ENCODE measurements around the gene TSN.

The TSN gene

DNA sequence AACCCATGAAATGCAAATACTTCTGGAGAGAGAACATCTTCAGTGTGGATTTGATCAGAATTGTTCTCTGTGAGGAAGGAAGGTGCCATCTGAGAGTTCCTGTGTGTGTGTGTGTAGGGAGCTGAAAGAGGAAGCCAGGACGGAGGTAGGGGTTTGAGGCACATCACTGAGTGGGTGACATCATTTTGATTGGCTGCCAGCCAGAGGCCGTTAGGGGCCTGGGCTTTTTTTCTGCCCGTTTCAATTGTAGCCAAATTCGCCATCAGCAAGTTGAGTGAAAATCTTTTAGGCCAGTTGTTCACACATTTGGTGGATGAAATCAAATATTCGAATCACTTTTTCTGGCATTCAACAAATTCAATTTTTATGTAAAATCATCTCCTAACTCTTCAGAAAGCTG lies 48.9 kb downstream of the TSN start (continued):
- no peak for TF ChIP-seq ZNF544 (tag by site-specific recombination; IDR thresholded peaks at IDR 0.05)
- no peak for TF ChIP-seq ZNF560 (tag by site-specific recombination; IDR thresholded peaks at IDR 0.05; ENCODE audit: borderline replicate concordance)
- TF ChIP-seq ZNF366 (tag by site-specific recombination; conservative IDR thresholded peaks at IDR 0.05) = no peak; the same call in 1 of the 2 replicates
- TF ChIP-seq ZNF335 (tag by site-specific recombination; conservative IDR thresholded peaks at IDR 0.05) = peak; percentile 70
- no peak for TF ChIP-seq ZNF23 (tag by site-specific recombination; IDR thresholded peaks at IDR 0.05; ENCODE audit: borderline replicate concordance)
- TF ChIP-seq, protein P1, sequence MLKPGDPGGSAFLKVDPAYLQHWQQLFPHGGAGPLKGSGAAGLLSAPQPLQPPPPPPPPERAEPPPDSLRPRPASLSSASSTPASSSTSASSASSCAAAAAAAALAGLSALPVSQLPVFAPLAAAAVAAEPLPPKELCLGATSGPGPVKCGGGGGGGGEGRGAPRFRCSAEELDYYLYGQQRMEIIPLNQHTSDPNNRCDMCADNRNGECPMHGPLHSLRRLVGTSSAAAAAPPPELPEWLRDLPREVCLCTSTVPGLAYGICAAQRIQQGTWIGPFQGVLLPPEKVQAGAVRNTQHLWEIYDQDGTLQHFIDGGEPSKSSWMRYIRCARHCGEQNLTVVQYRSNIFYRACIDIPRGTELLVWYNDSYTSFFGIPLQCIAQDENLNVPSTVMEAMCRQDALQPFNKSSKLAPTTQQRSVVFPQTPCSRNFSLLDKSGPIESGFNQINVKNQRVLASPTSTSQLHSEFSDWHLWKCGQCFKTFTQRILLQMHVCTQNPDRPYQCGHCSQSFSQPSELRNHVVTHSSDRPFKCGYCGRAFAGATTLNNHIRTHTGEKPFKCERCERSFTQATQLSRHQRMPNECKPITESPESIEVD (tag by site-specific recombination; IDR thresholded peaks at IDR 0.05) = 0 out of 2 replicates have a peak, but pooled peaks have one; percentile 22
- TF ChIP-seq, protein P2, sequence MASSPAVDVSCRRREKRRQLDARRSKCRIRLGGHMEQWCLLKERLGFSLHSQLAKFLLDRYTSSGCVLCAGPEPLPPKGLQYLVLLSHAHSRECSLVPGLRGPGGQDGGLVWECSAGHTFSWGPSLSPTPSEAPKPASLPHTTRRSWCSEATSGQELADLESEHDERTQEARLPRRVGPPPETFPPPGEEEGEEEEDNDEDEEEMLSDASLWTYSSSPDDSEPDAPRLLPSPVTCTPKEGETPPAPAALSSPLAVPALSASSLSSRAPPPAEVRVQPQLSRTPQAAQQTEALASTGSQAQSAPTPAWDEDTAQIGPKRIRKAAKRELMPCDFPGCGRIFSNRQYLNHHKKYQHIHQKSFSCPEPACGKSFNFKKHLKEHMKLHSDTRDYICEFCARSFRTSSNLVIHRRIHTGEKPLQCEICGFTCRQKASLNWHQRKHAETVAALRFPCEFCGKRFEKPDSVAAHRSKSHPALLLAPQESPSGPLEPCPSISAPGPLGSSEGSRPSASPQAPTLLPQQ (tag by site-specific recombination; IDR thresholded peaks at IDR 0.05) = no peak
- TF ChIP-seq ZNF610 (tag by site-specific recombination; IDR thresholded peaks at IDR 0.05; ENCODE audit: borderline replicate concordance) = no peak
- TF ChIP-seq SP7 (tag by site-specific recombination; IDR thresholded peaks at IDR 0.05) = 0 out of 2 replicates have a peak, but pooled peaks have one; percentile 46
- TF ChIP-seq ZNF626 (tag by site-specific recombination; IDR thresholded peaks at IDR 0.05) = no peak
- no peak for TF ChIP-seq ZFP37 (tag by site-specific recombination; IDR thresholded peaks at IDR 0.05)
- TF ChIP-seq ZNF530 (tag by site-specific recombination; IDR thresholded peaks at IDR 0.05; ENCODE audit: low read depth) = no peak
- no peak for TF ChIP-seq ZNF266 (tag by site-specific recombination; IDR thresholded peaks at IDR 0.05; ENCODE audit: low read depth)
- TF ChIP-seq, protein P3, sequence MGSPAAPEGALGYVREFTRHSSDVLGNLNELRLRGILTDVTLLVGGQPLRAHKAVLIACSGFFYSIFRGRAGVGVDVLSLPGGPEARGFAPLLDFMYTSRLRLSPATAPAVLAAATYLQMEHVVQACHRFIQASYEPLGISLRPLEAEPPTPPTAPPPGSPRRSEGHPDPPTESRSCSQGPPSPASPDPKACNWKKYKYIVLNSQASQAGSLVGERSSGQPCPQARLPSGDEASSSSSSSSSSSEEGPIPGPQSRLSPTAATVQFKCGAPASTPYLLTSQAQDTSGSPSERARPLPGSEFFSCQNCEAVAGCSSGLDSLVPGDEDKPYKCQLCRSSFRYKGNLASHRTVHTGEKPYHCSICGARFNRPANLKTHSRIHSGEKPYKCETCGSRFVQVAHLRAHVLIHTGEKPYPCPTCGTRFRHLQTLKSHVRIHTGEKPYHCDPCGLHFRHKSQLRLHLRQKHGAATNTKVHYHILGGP (tag by site-specific recombination; IDR thresholded peaks at IDR 0.05) = no peak
- TF ChIP-seq ZNF529 (tag by site-specific recombination; IDR thresholded peaks at IDR 0.05; ENCODE audit: insufficient replicate concordance) = no peak
- no peak for TF ChIP-seq HOXA7 (CRISPR knock-in tag; IDR thresholded peaks at IDR 0.05; ENCODE audit: borderline replicate concordance)
- no peak for TF ChIP-seq GLIS2 (tag by site-specific recombination; IDR thresholded peaks at IDR 0.05)
- no peak for TF ChIP-seq ZBTB17 (tag by site-specific recombination; IDR thresholded peaks at IDR 0.05)
- TF ChIP-seq GLI4 (tag by site-specific recombination; IDR thresholded peaks at IDR 0.05) = no peak
- TF ChIP-seq, protein P4, sequence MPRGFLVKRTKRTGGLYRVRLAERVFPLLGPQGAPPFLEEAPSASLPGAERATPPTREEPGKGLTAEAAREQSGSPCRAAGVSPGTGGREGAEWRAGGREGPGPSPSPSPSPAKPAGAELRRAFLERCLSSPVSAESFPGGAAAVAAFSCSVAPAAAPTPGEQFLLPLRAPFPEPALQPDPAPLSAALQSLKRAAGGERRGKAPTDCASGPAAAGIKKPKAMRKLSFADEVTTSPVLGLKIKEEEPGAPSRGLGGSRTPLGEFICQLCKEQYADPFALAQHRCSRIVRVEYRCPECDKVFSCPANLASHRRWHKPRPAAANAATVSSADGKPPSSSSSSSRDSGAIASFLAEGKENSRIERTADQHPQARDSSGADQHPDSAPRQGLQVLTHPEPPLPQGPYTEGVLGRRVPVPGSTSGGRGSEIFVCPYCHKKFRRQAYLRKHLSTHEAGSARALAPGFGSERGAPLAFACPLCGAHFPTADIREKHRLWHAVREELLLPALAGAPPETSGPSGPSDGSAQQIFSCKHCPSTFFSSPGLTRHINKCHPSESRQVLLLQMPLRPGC (tag by site-specific recombination; IDR thresholded peaks at IDR 0.05) = no peak
- TF ChIP-seq ZBTB48 (tag by site-specific recombination; IDR thresholded peaks at IDR 0.05) = peak; percentile 84
- TF ChIP-seq, protein P5, sequence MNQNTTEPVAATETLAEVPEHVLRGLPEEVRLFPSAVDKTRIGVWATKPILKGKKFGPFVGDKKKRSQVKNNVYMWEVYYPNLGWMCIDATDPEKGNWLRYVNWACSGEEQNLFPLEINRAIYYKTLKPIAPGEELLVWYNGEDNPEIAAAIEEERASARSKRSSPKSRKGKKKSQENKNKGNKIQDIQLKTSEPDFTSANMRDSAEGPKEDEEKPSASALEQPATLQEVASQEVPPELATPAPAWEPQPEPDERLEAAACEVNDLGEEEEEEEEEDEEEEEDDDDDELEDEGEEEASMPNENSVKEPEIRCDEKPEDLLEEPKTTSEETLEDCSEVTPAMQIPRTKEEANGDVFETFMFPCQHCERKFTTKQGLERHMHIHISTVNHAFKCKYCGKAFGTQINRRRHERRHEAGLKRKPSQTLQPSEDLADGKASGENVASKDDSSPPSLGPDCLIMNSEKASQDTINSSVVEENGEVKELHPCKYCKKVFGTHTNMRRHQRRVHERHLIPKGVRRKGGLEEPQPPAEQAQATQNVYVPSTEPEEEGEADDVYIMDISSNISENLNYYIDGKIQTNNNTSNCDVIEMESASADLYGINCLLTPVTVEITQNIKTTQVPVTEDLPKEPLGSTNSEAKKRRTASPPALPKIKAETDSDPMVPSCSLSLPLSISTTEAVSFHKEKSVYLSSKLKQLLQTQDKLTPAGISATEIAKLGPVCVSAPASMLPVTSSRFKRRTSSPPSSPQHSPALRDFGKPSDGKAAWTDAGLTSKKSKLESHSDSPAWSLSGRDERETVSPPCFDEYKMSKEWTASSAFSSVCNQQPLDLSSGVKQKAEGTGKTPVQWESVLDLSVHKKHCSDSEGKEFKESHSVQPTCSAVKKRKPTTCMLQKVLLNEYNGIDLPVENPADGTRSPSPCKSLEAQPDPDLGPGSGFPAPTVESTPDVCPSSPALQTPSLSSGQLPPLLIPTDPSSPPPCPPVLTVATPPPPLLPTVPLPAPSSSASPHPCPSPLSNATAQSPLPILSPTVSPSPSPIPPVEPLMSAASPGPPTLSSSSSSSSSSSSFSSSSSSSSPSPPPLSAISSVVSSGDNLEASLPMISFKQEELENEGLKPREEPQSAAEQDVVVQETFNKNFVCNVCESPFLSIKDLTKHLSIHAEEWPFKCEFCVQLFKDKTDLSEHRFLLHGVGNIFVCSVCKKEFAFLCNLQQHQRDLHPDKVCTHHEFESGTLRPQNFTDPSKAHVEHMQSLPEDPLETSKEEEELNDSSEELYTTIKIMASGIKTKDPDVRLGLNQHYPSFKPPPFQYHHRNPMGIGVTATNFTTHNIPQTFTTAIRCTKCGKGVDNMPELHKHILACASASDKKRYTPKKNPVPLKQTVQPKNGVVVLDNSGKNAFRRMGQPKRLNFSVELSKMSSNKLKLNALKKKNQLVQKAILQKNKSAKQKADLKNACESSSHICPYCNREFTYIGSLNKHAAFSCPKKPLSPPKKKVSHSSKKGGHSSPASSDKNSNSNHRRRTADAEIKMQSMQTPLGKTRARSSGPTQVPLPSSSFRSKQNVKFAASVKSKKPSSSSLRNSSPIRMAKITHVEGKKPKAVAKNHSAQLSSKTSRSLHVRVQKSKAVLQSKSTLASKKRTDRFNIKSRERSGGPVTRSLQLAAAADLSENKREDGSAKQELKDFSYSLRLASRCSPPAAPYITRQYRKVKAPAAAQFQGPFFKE (tag by site-specific recombination; IDR thresholded peaks at IDR 0.05; ENCODE audit: borderline replicate concordance) = no peak
- TF ChIP-seq ZNF324 (tag by site-specific recombination; IDR thresholded peaks at IDR 0.05) = no peak
- TF ChIP-seq, protein P6, sequence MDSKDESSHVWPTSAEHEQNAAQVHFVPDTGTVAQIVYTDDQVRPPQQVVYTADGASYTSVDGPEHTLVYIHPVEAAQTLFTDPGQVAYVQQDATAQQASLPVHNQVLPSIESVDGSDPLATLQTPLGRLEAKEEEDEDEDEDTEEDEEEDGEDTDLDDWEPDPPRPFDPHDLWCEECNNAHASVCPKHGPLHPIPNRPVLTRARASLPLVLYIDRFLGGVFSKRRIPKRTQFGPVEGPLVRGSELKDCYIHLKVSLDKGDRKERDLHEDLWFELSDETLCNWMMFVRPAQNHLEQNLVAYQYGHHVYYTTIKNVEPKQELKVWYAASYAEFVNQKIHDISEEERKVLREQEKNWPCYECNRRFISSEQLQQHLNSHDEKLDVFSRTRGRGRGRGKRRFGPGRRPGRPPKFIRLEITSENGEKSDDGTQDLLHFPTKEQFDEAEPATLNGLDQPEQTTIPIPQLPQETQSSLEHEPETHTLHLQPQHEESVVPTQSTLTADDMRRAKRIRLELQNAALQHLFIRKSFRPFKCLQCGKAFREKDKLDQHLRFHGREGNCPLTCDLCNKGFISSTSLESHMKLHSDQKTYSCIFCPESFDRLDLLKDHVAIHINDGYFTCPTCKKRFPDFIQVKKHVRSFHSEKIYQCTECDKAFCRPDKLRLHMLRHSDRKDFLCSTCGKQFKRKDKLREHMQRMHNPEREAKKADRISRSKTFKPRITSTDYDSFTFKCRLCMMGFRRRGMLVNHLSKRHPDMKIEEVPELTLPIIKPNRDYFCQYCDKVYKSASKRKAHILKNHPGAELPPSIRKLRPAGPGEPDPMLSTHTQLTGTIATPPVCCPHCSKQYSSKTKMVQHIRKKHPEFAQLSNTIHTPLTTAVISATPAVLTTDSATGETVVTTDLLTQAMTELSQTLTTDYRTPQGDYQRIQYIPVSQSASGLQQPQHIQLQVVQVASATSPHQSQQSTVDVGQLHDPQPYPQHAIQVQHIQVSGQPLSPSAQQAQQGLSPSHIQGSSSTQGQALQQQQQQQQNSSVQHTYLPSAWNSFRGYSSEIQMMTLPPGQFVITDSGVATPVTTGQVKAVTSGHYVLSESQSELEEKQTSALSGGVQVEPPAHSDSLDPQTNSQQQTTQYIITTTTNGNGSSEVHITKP (tag by site-specific recombination; IDR thresholded peaks at IDR 0.05) = peak; percentile 90

All from HEK293 (cell line).